K562 treated with DMSO at 1 percent for 12 hours (cell line): ENCODE results near the gene PPP1R3D. TPM values are rescaled to one million over a fixed set of nuclear protein-coding genes. Genes with fewer than 3 reads are reported as not detected.

Source experiments
- total RNA-seq: library from RNA; unstranded; fragments of 300-600 nt; gene quantifications from 2 replicates; pipeline ENCODE4 v1.2.3, GENCODE V29; 2022; ENCODE audit not compliant: insufficient read depth

PPP1R3D gene, protein sequence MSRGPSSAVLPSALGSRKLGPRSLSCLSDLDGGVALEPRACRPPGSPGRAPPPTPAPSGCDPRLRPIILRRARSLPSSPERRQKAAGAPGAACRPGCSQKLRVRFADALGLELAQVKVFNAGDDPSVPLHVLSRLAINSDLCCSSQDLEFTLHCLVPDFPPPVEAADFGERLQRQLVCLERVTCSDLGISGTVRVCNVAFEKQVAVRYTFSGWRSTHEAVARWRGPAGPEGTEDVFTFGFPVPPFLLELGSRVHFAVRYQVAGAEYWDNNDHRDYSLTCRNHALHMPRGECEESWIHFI
- total RNA-seq, result 1.3 and 5.4 TPM in 2 replicates

DNA sequence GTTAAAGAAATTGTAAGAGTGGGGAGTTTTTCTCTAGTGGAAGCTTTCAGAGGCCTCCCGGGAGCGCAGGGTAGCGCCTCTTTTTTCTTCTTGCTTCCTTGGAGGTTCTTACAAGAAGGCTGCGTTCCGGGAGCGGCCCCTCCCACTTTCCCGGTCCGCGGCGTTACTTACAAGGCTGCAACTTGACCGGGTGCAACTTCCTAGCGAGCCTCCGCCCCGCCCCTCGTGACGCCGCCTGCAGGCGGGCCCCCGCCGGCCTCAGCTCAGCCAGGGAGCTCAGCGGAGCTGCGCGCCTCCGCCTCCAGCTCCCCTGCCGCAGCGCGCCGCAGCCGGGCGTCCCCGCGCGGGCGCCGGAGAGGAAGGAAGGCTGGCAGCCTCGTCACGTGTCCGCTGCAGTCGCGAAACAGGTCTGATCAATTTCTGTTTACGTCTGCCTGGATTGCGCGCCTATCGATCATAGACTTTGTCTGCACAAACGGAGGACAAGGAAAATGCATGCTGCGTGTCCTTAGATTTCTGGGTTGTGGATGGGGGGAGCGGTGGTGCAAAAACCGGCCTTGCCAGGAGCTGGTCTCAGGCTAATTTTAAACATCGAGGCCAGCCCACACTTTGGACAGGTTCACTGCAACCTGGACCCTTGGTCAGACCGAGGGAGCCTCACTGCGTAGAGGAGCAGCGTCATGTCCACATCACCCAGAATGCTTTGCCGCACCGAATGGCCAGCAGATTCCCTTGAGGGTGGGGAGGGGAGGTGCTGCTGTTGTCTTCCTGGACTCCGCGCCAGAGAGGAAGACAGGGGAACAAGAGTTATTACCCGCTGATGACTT is at the start of gene PPP1R3D, which contains the start of gene FAM217B:
Gene PPP1R3D, minus strand, starts transcription at position 177 of the 827 bp plus-strand sequence. CDS start 374 bp downstream, outside the sequence.
Gene FAM217B, plus strand, starts transcription at position 261 of the 827 bp plus-strand sequence. CDS start 3,555 bp downstream, outside the sequence.

DNA sequence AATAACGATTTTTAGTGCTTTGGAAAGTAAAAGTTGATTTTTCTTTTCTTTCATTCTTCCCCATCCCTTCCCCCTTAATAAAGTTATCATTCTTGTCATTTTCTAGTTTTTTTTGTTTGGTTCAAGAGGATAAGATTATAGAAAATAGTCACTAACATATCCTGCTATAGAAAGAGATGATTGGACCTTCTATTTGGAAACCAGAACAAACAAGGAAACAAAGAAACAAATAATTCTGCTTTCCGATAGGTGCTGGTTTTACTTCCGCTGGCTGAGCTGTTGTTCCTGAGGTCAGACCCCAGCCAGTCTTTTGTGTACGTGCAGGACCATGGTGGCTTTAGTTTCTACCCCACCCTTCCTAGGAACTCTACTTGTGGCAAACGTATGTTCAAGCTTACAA is 18.0 kb upstream of the PPP1R3D start, which contains the start of gene CDH26:
Gene CDH26, plus strand, starts transcription at position 301 of the 400 bp plus-strand sequence. CDS start 304 bp downstream, outside the sequence.

DNA sequence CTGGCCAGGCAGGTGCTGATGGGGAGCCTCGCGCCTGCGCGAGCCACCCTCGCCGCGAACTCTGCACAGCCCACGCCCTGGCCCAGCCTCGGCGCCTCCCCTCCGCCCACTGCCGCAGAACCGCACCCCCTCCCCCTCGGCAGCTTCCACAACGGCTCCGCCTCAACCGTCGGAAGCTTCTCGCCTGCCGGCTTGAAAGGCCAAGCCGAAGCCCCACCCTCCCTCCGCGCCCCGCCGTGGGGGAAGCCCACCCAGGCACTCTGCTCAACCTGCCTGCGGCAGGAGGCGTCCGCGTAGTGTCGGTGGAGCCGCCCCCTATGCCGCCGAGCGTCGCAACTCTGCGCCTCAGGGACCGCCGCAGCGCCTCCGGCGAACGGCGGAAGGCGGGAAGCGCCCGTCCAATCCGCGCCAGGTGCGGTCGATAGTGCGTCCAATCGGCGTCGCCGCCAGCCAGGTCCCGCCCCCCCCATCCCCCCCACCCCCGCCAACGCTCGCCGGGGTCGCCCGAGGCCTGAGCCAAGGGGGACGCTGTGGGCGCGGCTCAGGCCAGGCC is 6.7 kb downstream of the PPP1R3D start, which contains the start of gene SYCP2:
Gene SYCP2, minus strand, starts transcription at position 342 of the 553 bp plus-strand sequence. CDS start 11,224 bp downstream, outside the sequence.

Other genes starting within 250 kb of the PPP1R3D start
- 0.23 and 0.78 TPM in 2 replicates for gene SYCP2, start 6.7 kb downstream of the PPP1R3D start, total RNA-seq
- 3.9 and 13.6 TPM in 2 replicates for gene FAM217B, start 84 bp upstream of the PPP1R3D start, total RNA-seq
- 0.99 TPM in 1 of 2 replicates, not detected in the other for gene CDH26, start 18.1 kb upstream of the PPP1R3D start, total RNA-seq